PFSK-1 (cell line): ENCODE results near the gene C7orf25.

ENCODE experiments used
- FOXP2 ChIP-seq: optimal IDR thresholded peaks from 2 replicates; pipeline ENCODE3; 2011; ENCODE audit warnings: borderline replicate concordance, control low read depth, inconsistent platforms; ENCODE audit not compliant: insufficient read depth; ENCODE audit errors: extremely low read length, extremely low read depth
- POLR2AphosphoS5 ChIP-seq: IDR thresholded peaks from 2 replicates; pipeline ENCODE4 v1.6.1; 2012; ENCODE audit warnings: low read depth, mild to moderate bottlenecking, control low read depth, low read length, moderate library complexity
- REST ChIP-seq, 2 experiments: IDR thresholded peaks; 2 replicates each; pipeline versions ENCODE4 v1.6.1 to v1.8.0; 2011 to 2012; ENCODE audit warnings: low read depth in 2 of 2, low read length in 2 of 2, control low read depth in 1 of 2, inconsistent platforms in 1 of 2, mild to moderate bottlenecking in 1 of 2, moderate library complexity in 1 of 2; ENCODE audit not compliant: insufficient read depth in 1 of 2
- SIN3A ChIP-seq: IDR thresholded peaks from 2 replicates; pipeline ENCODE4 v1.6.1; 2012; ENCODE audit warnings: mild to moderate bottlenecking, low read length, moderate library complexity, borderline replicate concordance; ENCODE audit not compliant: insufficient read depth
- TAF1 ChIP-seq: IDR thresholded peaks from 2 replicates; pipeline ENCODE4 v1.6.1; 2012; ENCODE audit warnings: low read length, control low read depth, borderline replicate concordance; ENCODE audit not compliant: insufficient read depth

The C7orf25 gene

DNA sequence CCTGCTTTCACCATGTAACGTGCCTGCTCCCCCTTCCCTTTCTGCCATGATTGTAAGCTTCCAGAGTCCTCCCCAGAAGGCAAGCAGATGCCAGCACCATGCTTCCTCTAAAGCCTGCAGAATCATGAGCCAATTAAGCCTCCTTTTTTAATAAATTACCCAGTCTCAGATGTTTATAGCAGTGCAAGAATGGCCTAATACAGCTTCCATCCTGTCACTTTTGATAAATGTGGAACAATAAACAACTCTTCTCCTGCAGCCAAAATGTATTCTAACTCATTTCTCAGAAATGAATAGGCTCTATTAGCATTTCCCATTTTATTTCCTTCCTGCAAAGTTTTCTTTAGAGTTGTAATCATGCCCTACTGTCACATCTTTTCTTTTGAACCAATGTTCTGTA, 43.4 kb downstream of the C7orf25 start:
- TF ChIP-seq TAF1 (no peak), REST (IDR thresholded peaks at IDR 0.05; ENCODE audit: insufficient read depth in 1 of 2, low read depth in 2 of 2, low read length in 2 of 2) (no peak), SIN3A (no peak), FOXP2 (no peak), POLR2AphosphoS5 (no peak)
